ENCODE results near the gene TRMT10C. TPM values are rescaled to one million over a fixed set of nuclear protein-coding genes. Genes with fewer than 3 reads are reported as not detected.

The TRMT10C gene
- polyA plus RNA-seq, 3 donors = 4.1 to 21.0 (median 14.6) TPM

DNA sequence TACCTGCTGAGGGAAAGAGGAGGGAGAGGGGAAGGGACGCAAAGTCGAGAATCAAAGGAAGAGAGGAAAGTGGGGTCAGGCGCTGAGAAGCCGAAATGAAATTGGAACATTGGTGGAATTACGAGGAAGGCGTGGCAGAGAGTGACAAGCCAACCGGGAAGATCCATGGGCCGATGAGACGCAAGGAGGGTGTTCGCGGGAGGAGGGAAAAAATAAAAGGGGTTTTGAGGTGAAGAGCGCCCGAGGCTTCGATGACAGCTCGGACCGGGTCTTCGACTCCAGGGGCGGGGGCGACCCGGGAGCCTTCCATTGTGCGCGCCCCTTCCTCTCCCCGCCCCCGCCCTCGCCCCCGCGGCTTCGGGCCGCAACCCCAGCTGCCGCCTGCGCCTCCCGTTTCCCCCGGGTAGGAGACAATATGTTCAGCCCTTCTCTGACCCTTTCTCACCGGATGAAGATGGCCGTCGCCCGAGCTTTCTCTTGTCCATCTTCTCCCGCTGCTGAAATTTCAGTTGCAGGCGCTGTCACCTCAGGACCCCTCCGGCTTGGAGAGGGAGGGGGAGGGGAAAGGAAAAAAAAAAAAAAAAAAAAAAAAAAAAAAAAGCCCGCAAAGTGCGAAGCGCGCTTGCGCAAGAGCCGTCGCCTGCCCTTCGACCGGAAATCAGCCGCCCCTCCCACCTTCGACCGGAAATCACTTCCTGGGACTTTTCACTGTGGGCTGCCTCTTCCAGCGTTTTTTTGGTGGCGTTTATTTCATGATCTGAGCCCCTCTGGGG is 48.8 kb upstream of the TRMT10C start, which contains the start of gene SENP7:
Gene SENP7 (minus strand): TSS at position 567 of the 773 bp plus-strand sequence. CDS start 82 bp downstream, at position 485.
- Mint-ChIP-seq H3K9me3 (no peaks in the 10 kb centered on the region), H3K27ac (peak within 1 kb of the TSS; percentile 95 to 100 (median 99)), H3K36me3 (peaks cover 3 to 6% of the 10 kb centered on the region in 2 donors), H3K27me3 (ENCODE audit: low read depth in 3 of 3) (peaks cover 0 to 3% (median 2%) of the 10 kb centered on the region in 3 donors), H3K4me1 (peaks cover 23% of the 10 kb centered on the region), H3K4me3 (peak within 1 kb of the TSS; percentile 99 to 100)
- peak within 1 kb of the TSS; percentile 82 for H3K9ac ChIP-seq (ENCODE audit: insufficient read depth, low read length, poor library complexity, severe bottlenecking)
- TF ChIP-seq, protein P1, sequence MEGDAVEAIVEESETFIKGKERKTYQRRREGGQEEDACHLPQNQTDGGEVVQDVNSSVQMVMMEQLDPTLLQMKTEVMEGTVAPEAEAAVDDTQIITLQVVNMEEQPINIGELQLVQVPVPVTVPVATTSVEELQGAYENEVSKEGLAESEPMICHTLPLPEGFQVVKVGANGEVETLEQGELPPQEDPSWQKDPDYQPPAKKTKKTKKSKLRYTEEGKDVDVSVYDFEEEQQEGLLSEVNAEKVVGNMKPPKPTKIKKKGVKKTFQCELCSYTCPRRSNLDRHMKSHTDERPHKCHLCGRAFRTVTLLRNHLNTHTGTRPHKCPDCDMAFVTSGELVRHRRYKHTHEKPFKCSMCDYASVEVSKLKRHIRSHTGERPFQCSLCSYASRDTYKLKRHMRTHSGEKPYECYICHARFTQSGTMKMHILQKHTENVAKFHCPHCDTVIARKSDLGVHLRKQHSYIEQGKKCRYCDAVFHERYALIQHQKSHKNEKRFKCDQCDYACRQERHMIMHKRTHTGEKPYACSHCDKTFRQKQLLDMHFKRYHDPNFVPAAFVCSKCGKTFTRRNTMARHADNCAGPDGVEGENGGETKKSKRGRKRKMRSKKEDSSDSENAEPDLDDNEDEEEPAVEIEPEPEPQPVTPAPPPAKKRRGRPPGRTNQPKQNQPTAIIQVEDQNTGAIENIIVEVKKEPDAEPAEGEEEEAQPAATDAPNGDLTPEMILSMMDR (IDR thresholded peaks at IDR 0.05) = no peak
- H3K9me3 ChIP-seq (replicated peaks in 1 of 2; ENCODE audit: control insufficient read depth in 1 of 2, insufficient read depth in 1 of 2, low read length in 2 of 2) = no peaks in the 10 kb centered on the region
- H3K4me1 ChIP-seq (ENCODE audit: control insufficient read depth in 1 of 2, insufficient read depth in 2 of 2, low read length in 2 of 2) = peaks cover 15 to 20% of the 10 kb centered on the region in 2 donors
- H2AFZ ChIP-seq (ENCODE audit: insufficient read depth, low read depth, low read length, poor library complexity, severe bottlenecking) = peak within 1 kb of the TSS; percentile 88
- intact Hi-C loops (cut with micrococcal nuclease) = loop anchor here (5.0 to 10.0 kb wide), 2 partner anchors 49 to 52 kb away; partner anchors contain the start of gene TRMT10C (in 2 of the 2)
- peak within 1 kb of the TSS; percentile 71 to 98 for H3K27ac ChIP-seq (ENCODE audit: low read depth in 1 of 2, low read length in 2 of 2)
- DNase-seq = peak; percentile 66 to 82 (median 79)
- peak within 1 kb of the TSS; percentile 76 for H3K4me2 ChIP-seq (replicated peaks; ENCODE audit: extremely low read depth, low read length, poor library complexity, severe bottlenecking)
- peaks cover 37% of the 10 kb centered on the region for H3K79me2 ChIP-seq (ENCODE audit: insufficient read depth, low read length)
- H3K4me3 ChIP-seq (replicated peaks in 1 of 3; ENCODE audit: low read depth in 2 of 3, low read length in 3 of 3) = peak within 1 kb of the TSS; percentile 70 to 96 (median 84)
- no peaks in the 10 kb centered on the region for H3K27me3 ChIP-seq (ENCODE audit: control insufficient read depth in 2 of 2, insufficient read depth in 2 of 2, low read length in 2 of 2)
- no peaks in the 10 kb centered on the region for H3K36me3 ChIP-seq (replicated peaks in 1 of 2; ENCODE audit: control insufficient read depth in 1 of 2, insufficient read depth in 2 of 2, low read length in 2 of 2)
- WGBS (ENCODE audit: insufficient coverage) = 0% methylated on average over 32 of the region's 54 CpGs
- H4K20me1 ChIP-seq (ENCODE audit: insufficient read depth, low read length) = peaks cover 4% of the 10 kb centered on the region

GRCh38 chr3:101513419-101513986 is 48.2 kb upstream of the TRMT10C start:
- peaks cover 15 to 20% of the 10 kb centered on the region in 2 donors for H3K4me1 ChIP-seq (ENCODE audit: control insufficient read depth in 1 of 2, insufficient read depth in 2 of 2, low read length in 2 of 2)
- H2AFZ ChIP-seq (ENCODE audit: insufficient read depth, low read depth, low read length, poor library complexity, severe bottlenecking) = peak overlapping the region; percentile 88
- peak overlapping the region; percentile 99 to 100 for H3K4me3 Mint-ChIP-seq
- peaks cover 0 to 2% of the 10 kb centered on the region in 2 donors for H3K36me3 Mint-ChIP-seq
- peaks cover 4% of the 10 kb centered on the region for H4K20me1 ChIP-seq (ENCODE audit: insufficient read depth, low read length)
- H3K9ac ChIP-seq (ENCODE audit: insufficient read depth, low read length, poor library complexity, severe bottlenecking) = peak overlapping the region; percentile 82
- no peaks in the 10 kb centered on the region for H3K36me3 ChIP-seq (replicated peaks in 1 of 2; ENCODE audit: control insufficient read depth in 1 of 2, insufficient read depth in 2 of 2, low read length in 2 of 2)
- peak overlapping the region; percentile 71 to 98 for H3K27ac ChIP-seq (ENCODE audit: low read depth in 1 of 2, low read length in 2 of 2)
- DNase-seq = no peak
- peaks cover 37% of the 10 kb centered on the region for H3K79me2 ChIP-seq (ENCODE audit: insufficient read depth, low read length)
- H3K4me1 Mint-ChIP-seq = peaks cover 23% of the 10 kb centered on the region
- H3K9me3 Mint-ChIP-seq = no peaks in the 10 kb centered on the region
- TF ChIP-seq, protein P1 (IDR thresholded peaks at IDR 0.05) = no peak
- WGBS (ENCODE audit: insufficient coverage) = 100% methylated on average over 1 of the region's 12 CpGs
- H3K27me3 ChIP-seq (ENCODE audit: control insufficient read depth in 2 of 2, insufficient read depth in 2 of 2, low read length in 2 of 2) = no peaks in the 10 kb centered on the region
- H3K4me3 ChIP-seq (replicated peaks in 1 of 3; ENCODE audit: low read depth in 2 of 3, low read length in 3 of 3) = peak overlapping the region; percentile 70 to 96 (median 84)
- peak overlapping the region; percentile 76 for H3K4me2 ChIP-seq (replicated peaks; ENCODE audit: extremely low read depth, low read length, poor library complexity, severe bottlenecking)
- no peaks in the 10 kb centered on the region for H3K9me3 ChIP-seq (replicated peaks in 1 of 2; ENCODE audit: control insufficient read depth in 1 of 2, insufficient read depth in 1 of 2, low read length in 2 of 2)
- intact Hi-C loops (cut with micrococcal nuclease) = loop anchor here (5.0 to 10.0 kb wide), 2 partner anchors 49 to 51 kb away; partner anchors contain the start of gene TRMT10C (in 2 of the 2)
- peaks cover 0 to 3% (median 2%) of the 10 kb centered on the region in 3 donors for H3K27me3 Mint-ChIP-seq (ENCODE audit: low read depth in 3 of 3)
- H3K27ac Mint-ChIP-seq = peak overlapping the region; percentile 95 to 100 (median 99)

Measured in CD14-positive monocyte (primary cell).